Psoas muscle (tissue), 8 donors: ENCODE data around the gene ABLIM2. TPM values are rescaled to one million over a fixed set of nuclear protein-coding genes. Genes with fewer than 3 reads are reported as not detected.

ENCODE experiments used
- ATAC-seq, 4 donors: fragments of 200-7000 bp; cut with Tn5 transposase; one replicate each; pipeline ENCODE4 v1.9.1; 2020; ENCODE audit warnings: moderate library complexity in 3 of 4, mild to moderate bottlenecking in 2 of 4
- DNase-seq, 2 donors: peaks; one replicate each; pipeline ENCODE4 v3.0.0-alpha.2; 2020
- H3K27ac ChIP-seq: fragments of 200-600 bp; one replicate; pipeline ENCODE4 v1.8.0; 2022
- H3K27me3 ChIP-seq, 3 donors: fragments of 200-600 bp in 1 of 3; one replicate each; pipeline versions ENCODE4 v1.6.1 to v1.8.0; 2013 to 2022; ENCODE audit warnings: low read length in 2 of 3, mild to moderate bottlenecking in 2 of 3, moderate library complexity in 1 of 3; ENCODE audit not compliant: insufficient read depth in 3 of 3
- H3K36me3 ChIP-seq, 2 donors: fragments of 200-600 bp in 1 of 2; one replicate each; pipeline versions ENCODE4 v1.6.1 to v1.8.0; 2013 to 2022; ENCODE audit warnings: low read depth in 1 of 2, mild to moderate bottlenecking in 1 of 2, moderate library complexity in 1 of 2; ENCODE audit not compliant: insufficient read depth in 1 of 2
- H3K4me1 ChIP-seq: fragments of 200-600 bp; one replicate; pipeline ENCODE4 v1.8.0; 2022
- H3K4me3 ChIP-seq: fragments of 200-600 bp; one replicate; pipeline ENCODE4 v1.8.0; 2022; ENCODE audit warnings: mild to moderate bottlenecking
- H3K9me3 ChIP-seq: fragments of 200-600 bp; one replicate; pipeline ENCODE4 v1.8.0; 2022
- WGBS, 3 donors: extraction: QIAGEN DNeasy Blood & Tissue Kit; methylation state at CpG; one replicate each; pipeline versions ENCODE4 v1.1.6 to v1.1.7; 2013; 5-methylcytosine and 5-hydroxymethylcytosine counted together
- intact Hi-C, 2 donors: fragments of 100-400 bp; cut with DNase I; formaldehyde crosslinking; loops; one replicate each; pipeline versions ENCODE4 v1.11.0 to v1.14.2; 2022
- polyA plus RNA-seq, 3 donors: library from polyadenylated mRNA; stranded (reverse); fragments of 200-250 nt; gene quantifications; one replicate each; pipeline ENCODE4 v1.2.3, GENCODE V29; 2013
- total RNA-seq, 4 donors: library from RNA; stranded (reverse); fragmentation: NEBNext Ultra II Directional in 2 of 4; extraction: Animal tissue kit (Norgen Biotek cat#: 25700) in 2 of 4; gene quantifications; one replicate each; pipeline versions ENCODE4 v1.2.1 to v1.2.4, GENCODE V29; 2021 to 2023
- TF ChIP-seq, protein P1 (sequence below): fragments of 200-600 bp; IDR thresholded peaks from one replicate; pipeline ENCODE4 v1.8.0; 2022; ENCODE audit warnings: antibody characterized with exemption
- donor health status: healthy with polysubstance abuse.
- donor health status: DM: no; HTN: no; CAD: no; lungs with moderate emphysema.
- donor health status: Bipolar disorder and iron deficiency.
- donor health status: healthy.
- donor health status: DM: yes; HTN: yes; CAD: no.
- donor health status: DM: no; HTN: no; CAD: no.
- donor health status: DM: no; HTN: no; CAD: no.
- donor health status: DM: yes; HTN: yes; CAD: no.

Gene ABLIM2
- total and polyA plus RNA-seq, 7 donors = 82.2 to 956 (median 292) TPM

- 45 to 60% (median 50%) methylated on average over 4 of the region's 4 CpGs for WGBS, 3 donors
- intact Hi-C loops = no loop called here
- peak in 2 of 4 donors; percentile 7 to 8 for ATAC-seq
Measured at GRCh38 chr4:8015512-8015911, 143.1 kb downstream of the ABLIM2 start.

DNA sequence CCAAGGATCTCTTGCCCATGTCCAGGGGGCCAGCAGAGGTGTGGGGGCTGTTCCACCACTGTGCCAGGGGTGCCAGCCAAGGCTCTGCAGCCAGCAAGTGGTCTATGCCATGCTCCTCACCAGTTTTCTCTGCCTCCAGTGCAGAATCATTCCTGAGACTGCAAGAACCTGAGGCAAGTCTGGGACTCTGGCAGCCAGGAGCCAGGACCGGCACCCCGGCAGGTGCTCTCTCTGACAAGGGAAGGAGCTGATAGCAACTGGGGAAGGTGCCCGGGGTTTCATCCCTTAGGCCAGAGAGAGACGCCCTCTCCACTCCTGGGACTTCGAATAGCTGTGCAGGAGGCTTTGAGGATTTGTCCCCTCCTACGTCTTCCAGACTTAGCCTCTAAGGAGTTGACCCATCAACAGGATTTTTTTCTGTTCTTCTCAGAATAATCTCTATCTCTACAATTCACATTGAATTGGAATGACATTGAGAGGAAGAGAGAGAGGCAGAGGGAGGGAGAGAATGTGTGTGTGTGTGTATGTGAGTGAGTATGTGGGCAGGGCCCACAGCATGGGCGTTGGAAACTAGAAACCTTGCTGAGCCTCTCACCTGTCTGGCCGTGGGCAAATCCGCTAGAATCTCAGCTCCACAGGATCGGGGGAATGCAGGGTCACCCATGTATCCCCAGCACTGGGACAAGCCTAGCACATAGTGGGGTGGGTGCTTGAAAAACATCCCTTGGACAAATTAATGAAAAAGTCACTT lies 144.5 kb downstream of the ABLIM2 start:
- intact Hi-C loops = no loop called here
- Histone ChIP-seq H3K4me1 (no peaks in the 10 kb centered on the region), H3K27me3 (no peaks in the 10 kb centered on the region), H3K9me3 (no peaks in the 10 kb centered on the region), H3K27ac (no peak overlapping the region), H3K36me3 (peaks cover 0 to 79% of the 10 kb centered on the region in 2 donors), H3K4me3 (no peak overlapping the region)
- ATAC-seq (peak in 1 of 4 donors; percentile 3), DNase-seq (peak in 1 of 2 donors; percentile 46)
- TF ChIP-seq, protein P1, sequence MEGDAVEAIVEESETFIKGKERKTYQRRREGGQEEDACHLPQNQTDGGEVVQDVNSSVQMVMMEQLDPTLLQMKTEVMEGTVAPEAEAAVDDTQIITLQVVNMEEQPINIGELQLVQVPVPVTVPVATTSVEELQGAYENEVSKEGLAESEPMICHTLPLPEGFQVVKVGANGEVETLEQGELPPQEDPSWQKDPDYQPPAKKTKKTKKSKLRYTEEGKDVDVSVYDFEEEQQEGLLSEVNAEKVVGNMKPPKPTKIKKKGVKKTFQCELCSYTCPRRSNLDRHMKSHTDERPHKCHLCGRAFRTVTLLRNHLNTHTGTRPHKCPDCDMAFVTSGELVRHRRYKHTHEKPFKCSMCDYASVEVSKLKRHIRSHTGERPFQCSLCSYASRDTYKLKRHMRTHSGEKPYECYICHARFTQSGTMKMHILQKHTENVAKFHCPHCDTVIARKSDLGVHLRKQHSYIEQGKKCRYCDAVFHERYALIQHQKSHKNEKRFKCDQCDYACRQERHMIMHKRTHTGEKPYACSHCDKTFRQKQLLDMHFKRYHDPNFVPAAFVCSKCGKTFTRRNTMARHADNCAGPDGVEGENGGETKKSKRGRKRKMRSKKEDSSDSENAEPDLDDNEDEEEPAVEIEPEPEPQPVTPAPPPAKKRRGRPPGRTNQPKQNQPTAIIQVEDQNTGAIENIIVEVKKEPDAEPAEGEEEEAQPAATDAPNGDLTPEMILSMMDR = no peak
- 84 to 86% (median 85%) methylated on average over 10 of the region's 10 CpGs for whole genome bisulfite sequencing, 3 donors

More at GRCh38 chr4:8015512-8015911, 143.1 kb downstream of the ABLIM2 start:
- Histone ChIP-seq H3K4me1 (no peaks in the 10 kb centered on the region), H3K9me3 (no peaks in the 10 kb centered on the region), H3K27ac (no peak overlapping the region), H3K4me3 (no peak overlapping the region), H3K36me3 (peaks cover 2 to 81% of the 10 kb centered on the region in 2 donors), H3K27me3 (no peaks in the 10 kb centered on the region)
- DNase-seq = no peak
- TF ChIP-seq, protein P1 = no peak

- DNase-seq = no peak
- H3K4me1 ChIP-seq = no peaks in the 10 kb centered on the region
- TF ChIP-seq, protein P1 = no peak
- no peaks in the 10 kb centered on the region for H3K9me3 ChIP-seq
- WGBS, 3 donors = 97 to 99% (median 98%) methylated on average over 3 of the region's 3 CpGs
- intact Hi-C loops = no loop called here
- no peak for ATAC-seq
- no peaks in the 10 kb centered on the region for H3K27me3 ChIP-seq
- H3K4me3 ChIP-seq = no peak overlapping the region
- peaks cover 0 to 79% of the 10 kb centered on the region in 2 donors for H3K36me3 ChIP-seq
- H3K27ac ChIP-seq = no peak overlapping the region
Measured at GRCh38 chr4:8012517-8012916, 146.1 kb downstream of the ABLIM2 start.

- DNase-seq (peak; percentile 54 to 65), ATAC-seq (peak in 3 of 4 donors; percentile 2 to 8 (median 4))
- Histone ChIP-seq H3K4me3 (no peak overlapping the region), H3K27me3 (no peaks in the 10 kb centered on the region), H3K36me3 (peaks cover 4 to 79% of the 10 kb centered on the region in 2 donors), H3K9me3 (no peaks in the 10 kb centered on the region), H3K4me1 (peaks cover 3% of the 10 kb centered on the region), H3K27ac (no peak overlapping the region)
- 33 to 34% (median 34%) methylated on average over 12 of the region's 12 CpGs for WGBS, 3 donors
- intact Hi-C loops = no loop called here
- TF ChIP-seq, protein P1 = no peak
Measured at GRCh38 chr4:8010618-8011017, 148.0 kb downstream of the ABLIM2 start.
